ENCODE data around the gene CREG1.
"Not testable (repeated sequence)": the region's sequence is repeated elsewhere in the genome, so short reads cannot be mapped to it uniquely, and the experiment has no call there.

Gene CREG1

DNA sequence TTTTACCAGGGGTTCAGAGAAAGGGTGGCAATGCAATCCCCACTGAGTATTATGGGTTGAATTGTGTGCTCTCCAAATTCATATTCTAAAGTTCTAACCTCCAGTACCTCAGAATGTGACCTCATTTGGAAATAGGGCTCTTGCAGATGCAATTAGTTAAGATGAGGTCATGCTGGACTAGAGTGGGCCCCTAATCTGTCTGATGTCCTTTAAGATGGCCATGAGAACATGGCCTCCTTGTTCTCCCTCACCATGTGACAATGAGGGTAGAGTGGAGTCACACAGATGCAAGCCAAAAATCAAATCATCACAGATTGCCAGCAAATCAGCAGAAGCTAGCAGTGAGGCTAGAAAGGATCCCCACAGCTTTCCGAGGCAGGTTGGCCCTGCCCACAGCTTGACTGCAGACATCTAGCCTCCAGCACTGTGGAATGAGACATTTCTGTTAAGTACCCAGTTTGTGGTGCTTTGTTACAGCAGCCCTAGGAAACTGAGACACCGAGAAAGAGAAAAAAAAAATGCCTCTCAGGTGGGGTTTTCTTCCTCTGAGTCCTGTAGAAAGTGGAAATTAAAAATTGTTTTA, 25.5 kb upstream of the CREG1 start:
- H3K4me3 Mint-ChIP-seq, result no peak overlapping the region

DNA sequence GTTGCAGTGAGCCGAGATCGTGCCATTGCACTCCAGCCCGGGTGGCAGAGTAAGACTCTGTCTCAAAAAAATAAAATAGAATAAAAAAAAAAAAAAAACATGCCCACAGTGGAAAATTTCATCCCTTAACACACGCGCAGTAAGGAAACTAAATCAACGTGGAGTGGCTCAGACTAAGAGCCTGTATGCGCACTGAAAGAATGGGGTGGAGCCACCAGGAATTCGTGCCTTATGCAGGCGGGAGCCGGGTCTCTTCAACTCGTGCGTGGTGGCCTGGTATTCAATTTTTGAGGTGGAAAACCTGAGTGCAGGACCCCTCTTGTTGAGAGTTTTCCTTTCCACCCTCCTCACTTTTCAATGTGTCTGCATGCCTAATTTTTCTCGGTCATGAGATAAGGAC, 22.1 kb upstream of the CREG1 start:
- ATAC-seq, result no peak
- Mint-ChIP-seq H3K9me3 (no peaks in the 10 kb centered on the region), H3K4me1 (no peaks in the 10 kb centered on the region)

More for the DNA sequence above, 25.5 kb upstream of the CREG1 start:
- DNase-seq, result no peak
- no peak overlapping the region for H3K27ac Mint-ChIP-seq
- no peaks in the 10 kb centered on the region for H3K36me3 Mint-ChIP-seq (ENCODE audit: low read depth)
- H3K9me3 Mint-ChIP-seq, result no peaks in the 10 kb centered on the region
- no peaks in the 10 kb centered on the region for H3K4me1 Mint-ChIP-seq
- ATAC-seq, result no peak
- peaks cover 7% of the 10 kb centered on the region for H3K27me3 Mint-ChIP-seq

DNA sequence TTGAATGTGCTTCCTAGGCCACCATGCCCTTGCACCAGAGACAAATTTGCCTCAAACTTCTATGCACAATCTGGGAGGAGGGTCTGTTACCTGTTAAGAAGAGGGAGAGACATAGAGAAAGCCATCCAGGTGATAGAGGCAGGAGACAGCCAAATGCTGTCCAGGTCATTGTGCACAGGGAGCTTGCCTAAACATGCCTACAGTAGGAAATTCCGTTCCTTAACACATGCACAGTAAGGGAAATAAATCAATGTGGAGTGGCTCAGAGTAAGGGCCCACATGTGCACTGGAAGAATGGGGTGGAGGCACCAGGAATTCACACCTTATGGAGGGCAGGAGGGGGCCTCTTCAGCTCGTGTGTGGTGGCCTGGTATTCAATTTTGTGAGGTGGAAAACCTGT, 19.5 kb upstream of the CREG1 start:
- H3K4me3 Mint-ChIP-seq, result no peak overlapping the region
- no peaks in the 10 kb centered on the region for H3K9me3 Mint-ChIP-seq
- no peak for ATAC-seq
- peaks cover 9% of the 10 kb centered on the region for H3K27me3 Mint-ChIP-seq
- DNase-seq, result no peak
- H3K36me3 Mint-ChIP-seq (ENCODE audit: low read depth), result no peaks in the 10 kb centered on the region
- no peak overlapping the region for H3K27ac Mint-ChIP-seq
- H3K4me1 Mint-ChIP-seq, result no peaks in the 10 kb centered on the region

More for the DNA sequence above, 22.1 kb upstream of the CREG1 start:
- peaks cover 9% of the 10 kb centered on the region for H3K27me3 Mint-ChIP-seq
- no peak overlapping the region for H3K27ac Mint-ChIP-seq
- no peak for DNase-seq
- H3K4me3 Mint-ChIP-seq, result no peak overlapping the region
- H3K36me3 Mint-ChIP-seq (ENCODE audit: low read depth), result no peaks in the 10 kb centered on the region

DNA sequence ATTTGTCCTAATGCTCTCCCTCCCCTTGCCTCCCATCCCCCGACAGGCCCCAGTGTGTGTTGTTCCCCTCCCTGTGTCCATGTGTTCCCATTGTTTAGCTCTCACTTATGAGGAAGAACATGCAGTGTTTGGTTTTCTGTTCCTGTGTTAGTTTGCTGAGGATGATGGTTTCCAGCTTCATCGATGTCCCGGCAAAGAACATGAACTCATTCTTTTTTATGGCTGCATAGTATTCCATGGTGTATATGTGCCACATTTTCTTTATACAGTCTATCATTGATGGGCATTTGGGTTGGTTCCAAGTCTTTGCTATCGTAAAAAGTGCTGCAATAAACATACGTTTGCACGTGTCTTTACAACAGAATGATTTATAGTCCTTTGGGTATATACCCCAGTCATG, 17.1 kb upstream of the CREG1 start:
- H3K36me3 Mint-ChIP-seq (ENCODE audit: low read depth); H3K4me3 Mint-ChIP-seq; DNase-seq; H3K27me3 Mint-ChIP-seq; ATAC-seq; H3K9me3 Mint-ChIP-seq; H3K4me1 Mint-ChIP-seq; H3K27ac Mint-ChIP-seq: not testable (repeated sequence)

DNA sequence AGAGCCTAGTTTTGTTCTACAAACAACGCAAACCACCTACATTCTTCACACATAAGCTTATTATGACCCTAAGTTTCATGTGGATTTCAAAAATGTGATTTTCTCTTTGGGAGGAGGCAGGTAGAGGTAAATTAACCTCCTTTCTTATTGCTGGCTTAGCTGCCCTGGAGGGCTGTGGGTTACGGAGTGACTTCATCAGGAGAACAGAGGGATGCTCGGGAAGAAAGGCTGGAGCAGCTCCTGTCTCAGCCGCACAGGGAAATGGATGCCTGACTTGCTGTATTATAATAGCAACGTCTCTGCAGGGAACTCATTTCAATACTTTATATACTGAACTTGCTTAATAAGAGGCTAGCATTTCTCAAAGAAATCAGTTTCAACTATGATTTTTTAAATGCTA, 14.1 kb upstream of the CREG1 start:
- Mint-ChIP-seq H3K27me3 (peaks cover 2% of the 10 kb centered on the region), H3K9me3 (no peaks in the 10 kb centered on the region), H3K4me1 (no peaks in the 10 kb centered on the region), H3K36me3 (ENCODE audit: low read depth) (no peaks in the 10 kb centered on the region), H3K4me3 (no peak overlapping the region), H3K27ac (no peak overlapping the region)
- no peak for DNase-seq
- ATAC-seq, result no peak

DNA sequence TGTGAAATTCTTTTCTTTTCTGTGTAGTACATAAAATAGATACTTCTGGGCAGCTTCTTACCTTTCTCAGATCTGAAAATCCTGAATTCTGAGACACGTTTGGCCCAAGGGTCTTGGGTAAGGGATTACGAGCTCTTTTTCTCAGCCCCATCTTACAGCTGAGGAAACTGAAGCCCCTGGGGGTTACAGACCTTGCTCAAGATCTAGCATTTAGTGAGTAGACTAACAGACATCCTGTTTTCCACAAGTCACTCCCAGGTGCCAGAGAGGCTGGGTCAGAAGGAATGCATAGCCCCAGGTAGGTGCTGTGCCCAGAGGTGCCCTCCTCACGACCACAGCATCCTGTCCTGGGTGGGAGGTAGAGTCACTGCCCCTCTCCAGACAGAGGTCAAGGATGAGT, 13.2 kb upstream of the CREG1 start:
- DNase-seq (no peak), ATAC-seq (no peak)
- Mint-ChIP-seq H3K27ac (no peak overlapping the region), H3K9me3 (no peaks in the 10 kb centered on the region), H3K4me3 (no peak overlapping the region), H3K4me1 (no peaks in the 10 kb centered on the region), H3K27me3 (no peaks in the 10 kb centered on the region), H3K36me3 (ENCODE audit: low read depth) (no peaks in the 10 kb centered on the region)

DNA sequence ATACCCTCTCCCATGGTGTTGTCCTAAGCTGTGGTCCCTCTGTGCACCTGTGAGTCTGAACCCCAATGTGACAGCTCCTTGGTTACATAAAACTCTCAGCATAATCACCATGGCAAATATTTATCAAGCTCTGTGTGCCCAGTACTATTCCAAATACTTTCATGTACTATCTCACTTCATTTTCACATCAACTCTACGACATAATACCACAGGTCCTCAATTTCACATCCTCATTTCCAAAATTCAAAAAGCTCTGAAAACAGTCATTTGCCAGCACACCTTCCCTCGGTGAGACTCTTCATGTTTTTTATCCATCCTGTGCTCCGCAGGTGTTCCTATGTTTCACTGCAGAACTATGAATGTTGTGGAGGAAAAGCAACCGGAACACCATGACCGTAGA, 12.4 kb upstream of the CREG1 start:
- Mint-ChIP-seq H3K36me3 (ENCODE audit: low read depth) (no peaks in the 10 kb centered on the region), H3K9me3 (no peaks in the 10 kb centered on the region), H3K27ac (no peak overlapping the region), H3K4me3 (no peak overlapping the region), H3K27me3 (no peaks in the 10 kb centered on the region), H3K4me1 (no peaks in the 10 kb centered on the region)
- ATAC-seq (no peak), DNase-seq (no peak)

DNA sequence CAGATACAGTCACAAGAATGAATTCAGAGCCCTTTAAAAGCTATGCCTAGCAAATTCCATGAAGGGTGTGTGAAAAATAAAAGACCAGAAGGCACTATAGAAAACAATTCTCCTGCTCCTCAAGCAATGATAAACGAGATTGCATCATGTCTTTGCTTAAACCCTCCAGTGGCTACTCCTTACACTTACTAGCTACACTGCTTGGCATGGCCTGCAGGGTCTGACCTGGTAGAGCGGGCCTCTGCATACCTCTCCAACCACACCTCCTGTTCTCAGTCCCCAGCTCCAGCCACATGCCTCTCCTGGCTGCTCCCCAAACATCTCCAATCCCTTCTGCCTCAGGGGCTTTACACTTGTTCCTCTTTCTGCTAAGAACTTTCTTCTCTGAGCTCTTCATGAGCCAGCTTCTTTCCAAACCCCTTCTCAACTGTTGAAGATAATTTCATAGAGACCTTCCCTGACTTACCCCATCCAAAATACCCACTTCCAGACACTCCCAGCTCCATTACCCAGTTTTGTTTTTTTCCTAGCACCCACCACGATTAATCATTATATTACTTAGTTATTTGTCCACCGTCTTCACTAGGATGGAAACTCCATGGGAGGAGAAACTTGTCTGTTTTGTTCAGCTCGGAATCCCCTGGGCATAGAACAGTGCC, 11.2 kb upstream of the CREG1 start:
- H3K4me1 Mint-ChIP-seq, result no peaks in the 10 kb centered on the region
- no peak for ATAC-seq

DNA sequence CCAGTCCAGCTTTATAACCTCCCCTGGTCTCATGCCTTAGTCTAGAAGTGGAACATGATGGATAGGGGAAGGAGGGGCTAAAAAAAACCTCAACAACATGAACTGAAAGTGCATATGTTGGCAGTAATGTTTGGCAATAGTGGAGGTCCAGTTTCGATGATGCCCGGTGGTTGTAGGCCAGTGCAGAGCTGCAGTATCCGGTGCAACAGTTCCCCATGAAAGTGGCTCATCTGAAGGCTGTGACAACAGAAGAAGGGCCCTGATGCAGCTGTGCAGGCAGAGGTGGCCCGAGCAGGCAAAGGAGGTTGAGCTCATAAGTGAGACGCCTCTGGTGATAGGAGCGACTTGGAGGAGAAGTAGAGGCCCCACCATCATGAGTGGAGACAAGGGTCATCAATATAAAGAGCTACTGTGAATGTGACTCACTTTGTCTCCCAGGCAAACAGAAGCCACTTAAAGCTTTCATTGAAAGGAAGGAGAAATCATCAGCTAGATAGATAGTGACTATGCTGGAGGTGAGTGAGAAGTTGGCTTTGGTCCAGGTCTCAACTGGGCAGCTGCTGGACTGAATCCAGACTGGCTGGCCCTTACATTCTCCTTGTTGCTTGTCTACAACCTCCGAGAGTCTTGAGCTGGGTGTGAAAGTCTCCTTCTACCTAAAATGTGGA, 10.2 kb upstream of the CREG1 start:
- Mint-ChIP-seq H3K27me3 (no peaks in the 10 kb centered on the region), H3K4me3 (no peak overlapping the region), H3K4me1 (no peaks in the 10 kb centered on the region), H3K36me3 (ENCODE audit: low read depth) (no peaks in the 10 kb centered on the region), H3K9me3 (no peaks in the 10 kb centered on the region), H3K27ac (no peak overlapping the region)
- DNase-seq (no peak), ATAC-seq (no peak)

More for the DNA sequence above, 11.2 kb upstream of the CREG1 start:
- H3K27ac Mint-ChIP-seq, result peak overlapping the region; percentile 11
- H3K4me3 Mint-ChIP-seq, result no peak overlapping the region
- H3K36me3 Mint-ChIP-seq (ENCODE audit: low read depth), result no peaks in the 10 kb centered on the region
- H3K9me3 Mint-ChIP-seq, result no peaks in the 10 kb centered on the region
- no peak for DNase-seq
- no peaks in the 10 kb centered on the region for H3K27me3 Mint-ChIP-seq

DNA sequence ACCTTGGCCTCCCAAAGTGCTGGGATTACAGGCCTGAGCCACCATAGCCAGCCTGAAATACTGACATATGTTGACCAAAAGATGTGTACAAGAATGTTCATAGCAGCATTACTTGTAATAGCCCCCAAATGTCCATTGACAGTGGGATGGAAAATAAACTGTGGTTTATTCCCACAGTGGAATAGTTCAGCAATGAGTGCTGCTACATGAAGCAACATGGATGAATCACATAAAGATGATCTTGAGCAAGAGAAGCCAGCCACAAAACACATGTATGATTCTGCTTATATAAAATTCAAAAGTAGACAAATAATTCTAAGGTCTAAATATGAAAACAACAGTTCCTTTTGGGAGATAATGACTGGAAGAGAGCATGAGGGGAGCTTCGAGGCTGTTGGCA, 9.1 kb upstream of the CREG1 start:
- H3K36me3 Mint-ChIP-seq (ENCODE audit: low read depth), result no peaks in the 10 kb centered on the region
- no peak overlapping the region for H3K27ac Mint-ChIP-seq
- no peaks in the 10 kb centered on the region for H3K9me3 Mint-ChIP-seq
- H3K27me3 Mint-ChIP-seq, result no peaks in the 10 kb centered on the region
- no peak overlapping the region for H3K4me3 Mint-ChIP-seq
- ATAC-seq, result no peak
- no peak for DNase-seq
- no peaks in the 10 kb centered on the region for H3K4me1 Mint-ChIP-seq

DNA sequence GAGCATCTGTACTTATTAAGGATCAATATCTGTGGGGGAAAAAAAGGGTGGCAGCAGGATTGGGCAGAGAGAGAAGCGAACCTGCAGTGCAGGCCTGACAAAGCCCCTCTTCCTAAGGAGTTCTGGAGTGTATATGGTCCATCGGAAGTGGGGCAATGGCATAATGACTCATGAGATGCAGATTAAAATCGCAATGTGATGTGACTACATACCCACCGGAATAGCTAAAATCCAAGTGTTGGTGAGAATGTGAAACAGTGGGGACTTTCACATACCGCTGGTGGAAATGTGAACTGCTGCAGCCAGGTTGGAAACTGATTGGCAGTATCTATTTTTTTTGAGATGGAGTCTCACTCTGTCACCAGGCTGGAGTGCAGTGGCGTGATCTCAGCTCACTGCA, 8.2 kb upstream of the CREG1 start:
- Mint-ChIP-seq H3K27me3 (no peaks in the 10 kb centered on the region), H3K4me1 (no peaks in the 10 kb centered on the region), H3K36me3 (ENCODE audit: low read depth) (no peaks in the 10 kb centered on the region), H3K4me3 (no peak overlapping the region), H3K27ac (no peak overlapping the region), H3K9me3 (no peaks in the 10 kb centered on the region)
- ATAC-seq (no peak), DNase-seq (no peak)

DNA sequence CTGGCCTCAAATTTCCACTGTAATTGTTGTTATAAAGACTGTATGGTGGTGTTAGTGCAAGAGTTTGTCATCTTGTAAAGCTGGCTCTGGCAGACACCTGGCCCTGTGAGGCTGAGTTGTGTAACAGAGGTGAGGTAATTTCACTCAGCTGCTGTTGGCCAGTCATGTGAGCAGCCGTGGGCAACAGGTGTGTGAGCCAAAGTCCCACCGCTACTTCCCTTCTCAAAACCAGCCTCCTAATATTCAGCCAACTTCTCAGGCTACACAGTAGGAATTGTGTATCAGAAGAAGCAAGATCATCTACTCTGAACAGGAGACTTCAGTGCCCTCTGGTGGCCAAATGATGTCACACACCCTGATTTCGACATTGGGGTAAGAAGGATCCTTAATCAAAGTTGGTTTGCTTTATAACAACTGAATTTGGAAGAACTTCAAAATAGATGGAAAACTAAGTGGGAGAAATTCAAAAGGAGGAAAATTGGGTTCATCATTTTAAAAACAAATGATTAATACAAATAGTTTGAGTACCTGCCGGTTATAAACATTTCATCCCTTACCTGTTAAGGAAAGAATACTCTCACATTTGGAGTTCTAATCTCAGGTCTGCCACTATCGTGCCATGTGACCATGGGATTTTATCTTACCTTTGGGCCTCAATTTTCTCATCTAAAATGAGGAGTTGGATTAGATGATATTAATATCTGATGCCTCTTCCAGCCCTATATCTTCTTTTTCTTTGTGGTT, 2.6 kb upstream of the CREG1 start:
- peaks cover 2% of the 10 kb centered on the region for H3K27me3 Mint-ChIP-seq
- peaks cover 31% of the 10 kb centered on the region for H3K4me1 Mint-ChIP-seq
- ATAC-seq, result no peak
- no peaks in the 10 kb centered on the region for H3K9me3 Mint-ChIP-seq
- DNase-seq, result peak; percentile 73
- H3K27ac Mint-ChIP-seq, result no peak overlapping the region
- no peak overlapping the region for H3K4me3 Mint-ChIP-seq
- H3K36me3 Mint-ChIP-seq (ENCODE audit: low read depth), result no peaks in the 10 kb centered on the region

DNA sequence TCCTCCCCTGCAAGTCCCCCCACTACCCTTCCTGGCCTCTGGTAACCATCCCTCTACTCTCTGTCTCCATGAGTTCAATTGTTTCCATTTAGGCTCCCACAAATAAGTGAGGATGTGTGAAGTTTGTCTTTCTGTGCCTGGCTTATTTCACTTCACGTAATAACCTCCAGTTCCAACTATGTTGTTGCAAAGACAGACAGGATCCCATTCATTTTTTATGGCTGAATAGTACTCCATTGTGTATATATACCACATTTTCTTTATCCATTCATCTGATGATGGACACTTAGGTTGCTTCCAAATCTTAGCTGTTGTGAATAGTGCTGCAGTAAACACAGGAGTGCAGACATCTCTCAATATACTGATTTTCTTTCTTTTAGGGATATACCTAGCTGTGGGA, 1.5 kb upstream of the CREG1 start:
- not testable (repeated sequence) for H3K27me3 Mint-ChIP-seq, H3K27ac Mint-ChIP-seq

DNA sequence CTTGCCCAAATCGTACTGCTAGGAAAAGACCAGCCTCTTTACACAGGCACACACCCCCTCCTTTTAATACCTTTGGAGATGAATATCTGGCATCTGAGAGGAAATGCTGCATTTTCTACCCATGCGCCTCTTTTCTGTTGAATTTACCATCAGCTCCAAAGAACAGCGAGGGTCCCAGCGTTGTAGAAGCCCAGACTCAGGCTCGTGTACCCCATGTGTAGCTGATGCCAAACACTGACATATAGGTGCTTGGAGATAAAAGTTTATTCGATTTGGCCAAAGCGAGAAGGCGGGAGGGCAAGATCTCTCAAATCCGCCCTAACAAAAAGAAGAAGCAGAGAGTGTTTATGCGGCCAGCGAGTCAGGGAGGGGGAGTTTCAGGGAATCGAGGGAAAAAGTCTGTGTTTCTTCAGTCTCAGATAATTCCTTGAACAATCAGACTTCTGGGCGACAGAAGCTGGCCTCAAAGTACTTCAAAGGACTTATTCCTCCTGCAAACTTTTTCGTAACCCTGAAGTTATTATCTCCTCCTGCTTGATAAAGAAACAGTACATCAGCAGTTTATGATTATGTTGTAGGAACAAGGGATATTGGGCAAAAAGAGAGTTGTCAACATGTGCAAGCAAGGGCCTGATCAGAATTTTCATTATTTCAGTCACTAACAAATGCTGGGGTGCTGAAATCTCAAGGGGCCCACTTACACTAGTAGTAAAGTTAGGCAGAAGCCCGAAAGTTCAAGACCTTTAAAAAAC, 642 bp upstream of the CREG1 start:
- Mint-ChIP-seq H3K27ac (no peak overlapping the region), H3K4me3 (peak overlapping the region; percentile 77), H3K9me3 (no peaks in the 10 kb centered on the region), H3K4me1 (peaks cover 38% of the 10 kb centered on the region), H3K27me3 (peaks cover 2% of the 10 kb centered on the region), H3K36me3 (ENCODE audit: low read depth) (no peaks in the 10 kb centered on the region)
- no peak for DNase-seq
- peak; percentile 29 for ATAC-seq

More for the DNA sequence above, 1.5 kb upstream of the CREG1 start:
- not testable (repeated sequence) for ATAC-seq; H3K9me3 Mint-ChIP-seq; DNase-seq; H3K36me3 Mint-ChIP-seq (ENCODE audit: low read depth)
- Mint-ChIP-seq H3K4me1 (peaks cover 38% of the 10 kb centered on the region), H3K4me3 (peak overlapping the region; percentile 21)
